GM06990 (cell line): ENCODE results near the gene CCDC33.

Source experiments
- DNase-seq: peaks from one replicate; pipeline ENCODE4 v3.0.0-alpha.2; 2011; ENCODE audit not compliant: insufficient read length; ENCODE audit errors: extremely low read depth
- H3K27me3 ChIP-seq: replicated peaks from 2 replicates; pipeline ENCODE4 v1.6.0; 2011; ENCODE audit warnings: low read length; ENCODE audit not compliant: control insufficient read depth, insufficient read depth
- H3K36me3 ChIP-seq: 2 replicates; pipeline ENCODE4 v1.5.1; 2011; ENCODE audit warnings: low read length; ENCODE audit not compliant: control insufficient read depth, insufficient read depth
- H3K4me3 ChIP-seq: replicated peaks from 2 replicates; pipeline ENCODE4 v1.5.1; 2011; ENCODE audit warnings: low read depth, mild to moderate bottlenecking, control low read depth, low read length
- CTCF ChIP-seq: IDR thresholded peaks from 2 replicates; pipeline ENCODE4 v1.5.1; 2011; ENCODE audit warnings: low read length, control low read depth, mild to moderate bottlenecking, inconsistent platforms; ENCODE audit not compliant: insufficient read depth, poor library complexity, severe bottlenecking

The CCDC33 gene

GRCh38 chr15:74244822-74245341 lies 8.8 kb downstream of the CCDC33 start:
- Histone ChIP-seq H3K27me3 (no peaks in the 10 kb centered on the region), H3K4me3 (no peak overlapping the region), H3K36me3 (no peaks in the 10 kb centered on the region)
- no peak for DNase-seq
- TF ChIP-seq CTCF: no peak

- no peak for TF ChIP-seq CTCF
- peak; percentile 22 for DNase-seq
- H3K36me3 ChIP-seq: no peaks in the 10 kb centered on the region
- no peak overlapping the region for H3K4me3 ChIP-seq
- no peaks in the 10 kb centered on the region for H3K27me3 ChIP-seq
Observed at GRCh38 chr15:74245342-74245931, 9.3 kb downstream of the CCDC33 start.

GRCh38 chr15:74250266-74250665 lies 14.1 kb downstream of the CCDC33 start:
- no peaks in the 10 kb centered on the region for H3K36me3 ChIP-seq
- DNase-seq: no peak
- no peaks in the 10 kb centered on the region; the same call in 1 of the 2 replicates for H3K27me3 ChIP-seq
- no peak for TF ChIP-seq CTCF
- no peak overlapping the region for H3K4me3 ChIP-seq

GRCh38 chr15:74251131-74251811 lies 15.1 kb downstream of the CCDC33 start:
- H3K27me3 ChIP-seq: no peaks in the 10 kb centered on the region; the same call in 1 of the 2 replicates
- no peaks in the 10 kb centered on the region for H3K36me3 ChIP-seq
- no peak for TF ChIP-seq CTCF
- no peak for DNase-seq
- H3K4me3 ChIP-seq: no peak overlapping the region

- Histone ChIP-seq H3K36me3 (no peaks in the 10 kb centered on the region), H3K27me3 (peaks cover 2% of the 10 kb centered on the region; the same call in 1 of the 2 replicates), H3K4me3 (no peak overlapping the region)
- no peak for DNase-seq
- TF ChIP-seq CTCF: no peak
Observed at GRCh38 chr15:74252291-74252690, 16.2 kb downstream of the CCDC33 start.
